GM18873 (cell line): ENCODE results near the gene PPM1M.
"Not testable (repeated sequence)": the region's sequence is repeated elsewhere in the genome, so short reads cannot be mapped to it uniquely, and the experiment has no call there.

Experiments used
- ATAC-seq: cut with Tn5 transposase; IDR thresholded peaks from one replicate; pipeline ENCODE4 v1.9.1; 2021; ENCODE audit warnings: mild to moderate bottlenecking, moderate library complexity, moderate number of reproducible peaks; ENCODE audit not compliant: unreplicated experiment, low FRiP score

PPM1M gene

GRCh38 chr3:52272172-52272571, 26.6 kb downstream of the PPM1M start:
- not testable (repeated sequence) for ATAC-seq

DNA sequence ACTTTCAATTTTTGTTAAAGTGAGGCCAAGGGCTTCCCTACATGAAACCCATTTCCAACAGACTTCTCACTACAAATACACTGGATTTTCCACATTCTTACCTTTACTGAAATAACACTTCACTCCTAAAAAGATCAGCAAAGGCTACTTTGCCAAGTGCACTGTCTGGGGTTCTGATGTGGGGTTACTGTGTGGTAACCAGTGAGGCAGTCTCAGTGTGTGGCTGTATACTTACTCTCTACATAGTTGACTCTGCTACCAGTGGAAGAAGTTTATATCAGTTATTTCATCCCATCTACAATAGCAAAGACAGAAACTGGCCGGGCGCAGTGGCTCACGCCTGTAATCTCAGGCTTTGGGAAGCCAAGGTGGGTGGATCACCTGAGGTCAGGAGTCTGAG, 27.3 kb downstream of the PPM1M start:
- ATAC-seq = no peak

GRCh38 chr3:52274781-52275180, 29.2 kb downstream of the PPM1M start:
- not testable (repeated sequence) for ATAC-seq

- no peak for ATAC-seq
Observed at GRCh38 chr3:52277071-52277964, 31.8 kb downstream of the PPM1M start.

GRCh38 chr3:52277972-52278509, 32.5 kb downstream of the PPM1M start:
- ATAC-seq = peak; percentile 65

- ATAC-seq = peak; percentile 64
Observed at GRCh38 chr3:52278510-52279069, 33.0 kb downstream of the PPM1M start, which contains the start of gene WDR82. Gene WDR82 (minus strand): TSS chr3:52278649. CDS start chr3:52278361, 288 bp downstream.

DNA sequence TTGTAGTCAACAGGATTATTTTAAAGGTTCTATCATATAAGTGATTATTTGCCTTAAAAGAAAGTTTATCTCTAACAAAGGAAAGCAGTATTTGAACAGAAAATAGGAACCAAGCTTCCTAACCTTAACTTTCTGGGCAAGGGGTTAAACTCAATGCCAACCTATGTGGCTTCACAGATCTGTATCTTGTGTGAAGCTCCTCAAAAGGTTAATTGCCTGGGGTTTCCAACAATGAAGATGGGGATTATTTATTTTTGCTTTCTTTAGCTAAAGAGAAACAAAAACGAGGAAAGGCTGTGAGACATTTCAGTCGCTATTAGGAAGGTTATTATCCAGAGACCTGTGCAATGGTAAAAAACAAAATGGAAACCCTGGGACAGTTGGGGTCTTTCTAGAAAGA, 34.0 kb downstream of the PPM1M start:
- no peak for ATAC-seq

DNA sequence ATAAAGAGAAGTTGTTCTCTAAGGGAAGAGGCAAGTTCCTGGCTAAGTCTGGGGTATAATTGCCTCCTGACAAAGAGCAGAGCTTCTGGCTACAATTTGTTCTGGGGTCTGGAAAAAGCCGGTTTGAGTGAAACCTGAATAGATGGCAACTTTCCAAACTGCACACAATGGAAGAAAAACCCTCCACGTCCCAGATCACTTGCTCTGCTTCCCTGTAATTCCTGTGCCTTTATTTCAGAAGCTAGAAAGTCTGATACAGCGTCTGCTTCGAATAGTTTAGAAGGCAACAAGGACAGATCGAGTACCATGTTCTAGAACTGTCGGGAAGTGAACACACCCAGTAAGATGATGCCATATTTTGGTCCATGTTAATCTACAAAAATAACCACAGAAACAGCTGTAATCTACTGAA, 34.5 kb downstream of the PPM1M start:
- no peak for ATAC-seq

GRCh38 chr3:52281981-52282801, 36.6 kb downstream of the PPM1M start:
- no peak for ATAC-seq

- no peak for ATAC-seq
Observed at GRCh38 chr3:52283306-52283705, 37.7 kb downstream of the PPM1M start.

DNA sequence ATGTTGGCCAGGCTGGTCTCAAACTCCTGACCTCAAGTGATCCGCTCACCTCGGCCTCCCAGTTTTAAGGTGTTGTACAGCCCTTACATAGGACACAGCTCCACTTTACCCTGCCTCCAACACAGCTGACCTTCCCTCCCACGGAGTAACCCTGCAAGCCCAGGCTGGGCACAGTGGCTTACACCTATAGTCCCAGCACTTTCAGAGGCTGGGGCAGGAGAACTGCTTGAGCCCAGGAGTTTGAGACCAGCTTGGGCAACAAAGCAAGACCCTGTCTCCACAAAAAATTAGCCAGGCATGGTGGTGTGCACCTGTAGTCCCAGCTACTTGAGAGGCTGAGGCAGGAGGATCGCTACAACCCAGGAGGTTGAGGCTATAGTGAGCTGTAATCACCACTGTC, 38.5 kb downstream of the PPM1M start:
- ATAC-seq = not testable (repeated sequence)

DNA sequence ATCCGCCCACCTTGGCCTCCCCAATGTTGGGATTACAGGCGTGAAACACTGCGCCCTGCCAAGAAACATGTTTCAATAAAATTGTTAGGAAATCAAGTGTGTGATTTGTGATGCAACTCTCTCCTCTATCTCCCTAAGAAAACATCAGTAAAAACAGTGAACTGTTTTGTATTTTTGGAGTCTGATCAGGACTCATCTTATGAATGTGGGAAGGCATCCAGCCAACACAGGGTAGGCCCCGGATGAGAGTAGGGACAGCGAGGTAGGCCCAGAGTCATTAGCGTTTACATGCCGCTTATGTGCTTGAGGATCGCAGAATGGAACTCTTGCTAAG, 41.2 kb downstream of the PPM1M start:
- ATAC-seq = no peak

DNA sequence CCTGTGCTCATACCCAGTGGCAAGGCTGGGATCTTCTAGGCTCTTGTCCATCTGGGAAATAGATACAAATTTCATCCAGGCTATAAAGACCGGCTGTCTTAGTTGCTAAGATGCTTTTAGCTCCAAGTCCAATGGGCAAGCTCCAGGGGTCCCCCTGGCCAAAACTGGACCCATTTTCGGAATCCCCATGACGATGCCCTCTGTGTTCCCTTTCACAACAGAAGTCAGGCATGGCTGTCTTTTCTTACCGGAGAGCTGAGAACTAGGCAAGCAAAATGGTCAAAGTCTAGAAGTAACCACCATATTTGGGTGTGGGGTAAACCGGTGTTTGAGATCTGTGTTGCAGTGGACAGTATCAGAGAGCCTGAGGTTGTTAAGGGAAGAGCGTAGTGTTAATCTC, 43.1 kb downstream of the PPM1M start:
- ATAC-seq = no peak

GRCh38 chr3:52289338-52289746, 43.8 kb downstream of the PPM1M start:
- ATAC-seq = no peak

DNA sequence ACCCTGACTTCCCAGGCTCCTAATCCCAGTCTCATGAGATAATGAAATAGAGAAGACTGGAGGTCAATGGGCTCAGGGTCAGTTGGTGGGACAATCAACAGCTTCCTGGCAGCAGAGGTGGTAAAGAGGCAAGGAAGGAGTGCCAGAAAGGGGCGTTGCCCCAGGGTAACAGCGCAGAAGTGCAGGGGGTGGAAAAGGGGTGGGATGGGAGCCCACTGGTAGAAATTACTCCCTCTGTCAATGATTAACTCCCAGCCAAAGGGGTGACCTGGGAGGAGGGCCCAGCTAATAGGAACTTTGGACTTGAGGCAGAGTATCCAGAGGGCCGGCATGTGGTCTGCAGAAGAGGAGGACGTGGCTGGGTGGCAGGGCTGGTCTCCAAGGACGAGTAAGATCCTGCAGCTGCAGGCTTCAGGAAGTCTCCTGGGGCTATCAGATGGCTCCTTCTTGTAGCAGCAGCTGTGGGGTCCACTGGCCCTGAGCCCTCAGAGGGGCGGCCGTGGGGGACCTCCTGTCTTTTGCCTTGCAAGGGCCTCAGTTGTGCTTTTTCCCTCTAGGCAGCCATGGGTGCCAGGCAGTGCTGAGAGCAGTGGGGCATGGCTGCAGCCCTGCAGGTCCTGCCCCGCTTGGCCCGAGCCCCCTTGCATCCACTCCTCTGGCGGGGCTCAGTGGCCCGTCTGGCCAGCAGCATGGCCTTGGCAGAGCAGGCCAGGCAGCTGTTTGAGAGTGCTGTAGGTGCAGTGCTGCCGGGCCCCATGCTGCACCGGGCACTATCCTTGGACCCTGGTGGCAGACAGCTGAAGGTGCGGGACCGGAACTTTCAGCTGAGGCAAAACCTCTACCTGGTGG, 44.4 kb downstream of the PPM1M start:
- ATAC-seq = no peak

- ATAC-seq = no peak
Observed at GRCh38 chr3:52290596-52291507, 45.3 kb downstream of the PPM1M start.

DNA sequence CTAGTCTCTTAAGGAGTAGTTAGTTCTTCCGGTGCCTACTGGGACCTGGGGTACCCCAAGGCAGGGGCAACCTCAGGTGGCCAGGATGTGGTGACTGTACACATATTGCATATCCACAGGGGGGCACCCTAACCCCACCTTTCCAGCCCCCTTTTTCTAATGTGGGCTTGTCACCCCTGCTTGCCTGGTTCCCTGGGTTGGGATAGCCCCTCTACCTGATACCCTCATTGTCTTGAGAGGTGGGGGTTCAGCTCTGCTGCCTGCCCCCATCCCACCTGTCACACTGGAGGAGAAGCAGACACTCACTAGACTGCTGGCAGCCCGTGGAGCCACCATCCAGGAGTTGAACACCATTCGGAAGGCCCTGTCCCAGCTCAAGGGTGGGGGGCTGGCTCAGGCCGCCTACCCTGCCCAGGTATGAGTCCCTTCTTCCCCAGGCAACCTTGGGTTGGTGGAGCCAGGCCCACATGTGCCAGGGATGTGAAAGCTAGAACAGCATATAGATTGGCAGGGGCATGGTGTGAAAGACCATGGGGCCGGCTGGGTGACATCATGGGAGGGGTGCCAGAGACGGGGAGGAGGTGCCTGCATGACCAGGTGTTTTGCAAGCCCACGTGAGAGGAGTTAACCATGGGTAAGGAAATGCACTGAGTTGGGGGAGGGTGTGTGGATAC, 46.1 kb downstream of the PPM1M start:
- no peak for ATAC-seq

GRCh38 chr3:52292247-52293065, 46.9 kb downstream of the PPM1M start:
- ATAC-seq = no peak
